AG09309 (cell line): Measurements from ENCODE around the gene CDC37.
"Not testable (repeated sequence)": the region's sequence is repeated elsewhere in the genome, so short reads cannot be mapped to it uniquely, and the experiment has no call there.

ENCODE experiments used
- DNase-seq: peaks from one replicate; pipeline ENCODE4 v3.0.0-alpha.2; 2010; ENCODE audit warnings: low read depth
- H3K4me3 ChIP-seq: 2 replicates; pipeline ENCODE4 v1.5.1; 2011; ENCODE audit warnings: mild to moderate bottlenecking, low read depth, low read length, moderate library complexity; ENCODE audit not compliant: control insufficient read depth
- TF ChIP-seq, protein P1 (sequence below): IDR thresholded peaks from 2 replicates; pipeline ENCODE4 v1.5.1; 2011; ENCODE audit warnings: mild to moderate bottlenecking, low read depth, low read length, inconsistent platforms; ENCODE audit not compliant: insufficient read depth, control insufficient read depth; ENCODE audit errors: missing control alignments

CDC37 gene

DNA sequence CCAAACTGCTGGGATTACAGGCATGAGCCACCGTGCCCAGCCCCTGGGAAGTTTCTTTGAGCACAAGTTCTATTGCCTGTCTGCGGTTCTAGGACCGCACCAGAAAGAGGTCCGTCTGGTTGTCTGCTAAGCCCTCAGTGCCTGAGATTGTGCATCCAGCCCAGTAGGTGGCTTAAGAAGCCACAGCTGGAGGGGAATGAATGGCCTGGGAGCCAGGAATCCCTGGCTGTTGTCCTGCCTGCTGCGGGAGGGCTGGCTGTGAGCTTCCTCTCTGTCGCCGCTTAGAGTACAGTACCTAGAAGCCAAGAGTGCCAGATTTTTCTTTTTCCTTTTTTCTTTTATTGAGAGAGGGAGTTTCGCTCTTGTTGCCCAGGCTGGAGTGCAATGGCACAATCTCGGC lies 18.8 kb downstream of the CDC37 start:
- no peak overlapping the region for H3K4me3 ChIP-seq
- TF ChIP-seq, protein P1, sequence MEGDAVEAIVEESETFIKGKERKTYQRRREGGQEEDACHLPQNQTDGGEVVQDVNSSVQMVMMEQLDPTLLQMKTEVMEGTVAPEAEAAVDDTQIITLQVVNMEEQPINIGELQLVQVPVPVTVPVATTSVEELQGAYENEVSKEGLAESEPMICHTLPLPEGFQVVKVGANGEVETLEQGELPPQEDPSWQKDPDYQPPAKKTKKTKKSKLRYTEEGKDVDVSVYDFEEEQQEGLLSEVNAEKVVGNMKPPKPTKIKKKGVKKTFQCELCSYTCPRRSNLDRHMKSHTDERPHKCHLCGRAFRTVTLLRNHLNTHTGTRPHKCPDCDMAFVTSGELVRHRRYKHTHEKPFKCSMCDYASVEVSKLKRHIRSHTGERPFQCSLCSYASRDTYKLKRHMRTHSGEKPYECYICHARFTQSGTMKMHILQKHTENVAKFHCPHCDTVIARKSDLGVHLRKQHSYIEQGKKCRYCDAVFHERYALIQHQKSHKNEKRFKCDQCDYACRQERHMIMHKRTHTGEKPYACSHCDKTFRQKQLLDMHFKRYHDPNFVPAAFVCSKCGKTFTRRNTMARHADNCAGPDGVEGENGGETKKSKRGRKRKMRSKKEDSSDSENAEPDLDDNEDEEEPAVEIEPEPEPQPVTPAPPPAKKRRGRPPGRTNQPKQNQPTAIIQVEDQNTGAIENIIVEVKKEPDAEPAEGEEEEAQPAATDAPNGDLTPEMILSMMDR = no peak
- DNase-seq = no peak

DNA sequence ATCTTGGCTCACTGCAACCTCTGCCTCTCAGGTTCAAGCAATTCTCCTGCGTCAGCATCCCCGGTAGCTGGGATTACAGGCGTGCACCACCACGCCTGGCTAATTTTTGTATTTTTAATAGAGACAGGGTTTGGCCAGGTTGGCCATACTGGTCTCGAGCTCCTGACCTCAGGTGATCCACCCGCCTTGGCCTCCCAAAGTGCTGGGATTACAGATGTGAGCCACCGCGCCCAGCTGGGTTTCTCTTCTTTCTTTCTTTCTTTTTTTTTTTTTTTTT lies 20.2 kb downstream of the CDC37 start:
- H3K4me3 ChIP-seq, DNase-seq: not testable (repeated sequence)

DNA sequence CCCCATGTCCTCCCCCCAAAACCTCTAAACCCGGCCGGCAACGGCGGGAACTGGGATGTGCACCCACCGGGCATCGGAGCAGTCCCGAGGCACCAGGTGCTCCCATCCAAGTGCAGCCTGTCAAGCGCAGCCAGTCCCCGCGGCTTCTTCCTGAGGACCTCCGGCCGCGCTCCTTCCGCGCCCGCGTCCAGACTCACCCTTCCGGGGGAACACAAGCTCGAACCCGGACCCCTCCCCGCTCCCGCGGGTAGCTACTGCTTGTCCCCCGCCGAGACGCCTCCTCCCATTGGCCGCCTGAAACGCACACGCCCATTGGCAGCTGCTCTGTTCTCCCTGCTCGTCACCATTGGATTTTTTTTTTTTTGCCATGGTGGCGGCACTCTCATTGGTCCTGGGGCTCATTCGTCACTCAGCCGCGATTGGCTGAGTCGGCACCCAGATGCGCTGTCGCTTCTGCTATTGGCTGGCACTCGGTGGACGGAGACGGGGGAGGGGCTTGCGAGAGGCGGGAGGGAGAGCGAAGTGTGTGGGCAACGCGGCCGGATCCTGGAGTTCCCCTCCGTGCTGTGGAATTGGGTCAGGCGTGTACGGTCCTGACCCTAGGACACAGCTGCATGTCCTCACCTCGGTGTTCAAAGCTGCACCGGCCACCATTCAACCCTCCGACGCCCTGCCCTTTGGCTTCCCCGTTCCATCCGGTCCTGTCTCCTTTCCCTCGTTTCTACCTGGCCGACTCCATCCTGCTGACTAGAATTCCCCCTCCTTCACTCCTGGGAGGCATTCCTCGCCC lies 22.8 kb downstream of the CDC37 start, which contains the start of gene TYK2:
Gene TYK2 (minus strand): TSS at position 260 of the 790 bp plus-strand sequence. CDS start 2,166 bp downstream, outside the sequence.
- DNase-seq = peak; percentile 91
- TF ChIP-seq, protein P1 = no peak
- H3K4me3 ChIP-seq = peak within 1 kb of the TSS; percentile 90

DNA sequence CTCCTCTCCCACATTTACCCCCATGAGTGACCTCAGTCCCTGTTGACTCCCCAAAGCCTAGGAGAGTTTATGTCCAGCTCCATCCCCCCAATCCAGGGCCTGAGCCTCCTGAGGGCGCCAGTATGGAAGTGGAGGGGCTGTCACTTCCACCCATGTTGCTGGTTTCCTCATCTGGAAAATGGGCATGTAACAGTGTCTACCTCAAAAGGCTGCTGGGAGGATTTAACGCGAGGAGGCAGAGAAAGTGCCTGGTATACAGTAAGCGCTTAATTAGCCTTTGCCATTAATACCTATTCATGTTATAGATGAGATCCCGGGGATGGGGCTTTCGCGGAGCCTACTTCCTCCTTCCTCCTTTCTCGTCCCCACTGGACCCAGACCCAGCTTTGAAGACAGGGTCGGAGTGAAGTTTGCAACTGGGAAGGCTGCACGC lies 23.4 kb downstream of the CDC37 start:
- TF ChIP-seq, protein P1 = no peak
- H3K4me3 ChIP-seq = peak overlapping the region; percentile 90
- no peak for DNase-seq

DNA sequence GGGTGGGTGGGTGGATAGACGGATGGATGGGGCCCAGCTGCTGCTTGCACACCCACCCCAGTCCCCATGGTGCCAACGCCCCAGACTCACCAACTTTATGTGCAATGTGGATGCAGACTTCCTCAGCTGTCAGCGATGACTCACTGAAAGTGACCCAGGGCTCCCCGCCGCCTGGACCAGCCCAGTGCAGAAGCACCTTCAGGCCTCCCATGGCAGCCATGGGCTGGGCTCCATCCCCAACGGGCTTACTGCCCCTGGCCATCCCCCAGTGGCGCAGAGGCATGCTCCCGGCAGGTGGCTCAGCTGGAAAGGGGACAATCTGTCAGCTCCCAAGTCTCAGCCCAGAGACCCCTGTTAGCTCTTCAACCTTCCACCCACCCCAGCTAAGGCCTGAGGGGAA lies 25.2 kb downstream of the CDC37 start:
- TF ChIP-seq, protein P1 = no peak
- H3K4me3 ChIP-seq = no peak overlapping the region
- no peak for DNase-seq

DNA sequence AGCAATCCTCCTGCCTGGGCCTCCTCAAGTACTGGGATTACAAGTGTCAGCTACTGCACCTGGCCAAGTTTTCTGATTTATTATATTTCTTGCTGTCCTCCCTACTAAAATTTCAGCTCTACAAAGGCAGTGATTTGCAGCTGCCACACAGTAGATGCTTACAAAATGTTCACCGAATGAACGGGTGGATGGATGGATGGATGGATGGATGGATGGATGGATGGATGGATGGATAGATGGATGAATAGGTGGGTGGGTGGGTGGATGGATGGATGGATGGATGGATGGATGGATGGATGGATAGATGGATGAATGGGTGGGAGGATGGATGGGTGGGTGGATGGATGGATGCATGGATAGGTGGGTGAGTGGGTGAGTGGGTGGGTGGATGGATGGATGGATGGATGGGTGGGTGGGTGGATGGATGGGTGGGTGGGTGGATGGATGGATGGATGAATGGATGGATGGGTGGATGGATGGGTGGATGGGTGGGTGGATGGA lies 26.2 kb downstream of the CDC37 start:
- DNase-seq, H3K4me3 ChIP-seq: not testable (repeated sequence)

DNA sequence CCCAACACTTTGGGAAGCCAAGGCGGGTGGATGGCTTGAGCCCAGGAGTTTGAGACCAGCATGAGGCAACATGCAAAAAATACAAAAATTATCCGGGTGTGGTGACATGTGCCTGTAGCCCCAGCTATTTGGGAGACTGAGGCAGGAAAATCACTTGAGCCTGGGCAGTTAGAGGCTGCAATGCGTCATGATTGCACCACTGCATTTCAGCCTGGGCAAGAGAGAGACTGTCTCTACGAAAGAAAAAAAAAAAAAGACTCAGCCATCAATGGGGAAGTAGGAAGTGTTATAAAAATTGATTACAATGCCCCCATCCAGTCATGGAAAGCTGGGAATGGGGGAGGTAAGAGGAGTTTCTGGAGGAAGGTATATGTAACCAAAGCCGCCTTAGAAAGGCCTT lies 28.4 kb downstream of the CDC37 start:
- TF ChIP-seq, protein P1 = no peak
- DNase-seq = no peak
- no peak overlapping the region for H3K4me3 ChIP-seq

DNA sequence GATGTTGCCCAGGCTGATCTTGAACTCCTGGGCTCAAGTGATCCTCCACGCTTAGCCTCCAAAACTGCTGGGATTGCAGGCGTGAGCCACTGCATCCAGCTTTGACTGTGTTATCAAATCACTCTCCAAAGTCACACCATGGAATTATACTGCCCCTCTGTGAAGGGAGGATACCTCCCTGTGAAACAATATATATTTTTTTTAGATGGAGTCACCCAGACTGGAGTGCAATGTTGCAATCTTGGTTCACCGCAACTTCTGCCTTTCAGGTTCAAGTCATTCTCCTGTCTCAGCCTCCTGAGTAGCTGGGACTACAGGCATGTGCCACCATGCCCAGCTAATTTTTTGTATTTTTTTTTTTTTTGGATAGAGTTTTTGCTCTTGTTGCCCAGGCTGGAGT lies 30.7 kb downstream of the CDC37 start:
- no peak overlapping the region for H3K4me3 ChIP-seq
- no peak for DNase-seq
- TF ChIP-seq, protein P1 = no peak
